Trophoblast cell (in vitro differentiated cells and primary cell): ENCODE data around the gene ATCAY.
"Not testable (repeated sequence)": the region's sequence is repeated elsewhere in the genome, so short reads cannot be mapped to it uniquely, and the experiment has no call there.

Experiments
- DNase-seq, 2 donors: peaks; one replicate each; pipeline ENCODE4 v3.0.0-alpha.2; 2016
- H2AFZ ChIP-seq: 2 replicates; pipeline ENCODE4 v1.6.1; 2013; ENCODE audit warnings: low read length, moderate library complexity, mild to moderate bottlenecking; ENCODE audit not compliant: insufficient read depth, poor library complexity
- H2AK5ac ChIP-seq: 2 replicates; pipeline ENCODE4 v1.6.1; 2013; ENCODE audit warnings: mild to moderate bottlenecking, low read length
- H2BK120ac ChIP-seq: 2 replicates; pipeline ENCODE4 v1.6.1; 2013; ENCODE audit warnings: low read length, mild to moderate bottlenecking, moderate library complexity; ENCODE audit not compliant: insufficient read depth, poor library complexity
- H2BK12ac ChIP-seq: 2 replicates; pipeline ENCODE4 v1.6.1; 2013; ENCODE audit warnings: mild to moderate bottlenecking, low read length, moderate library complexity
- H2BK5ac ChIP-seq: 2 replicates; pipeline ENCODE4 v1.6.1; 2013; ENCODE audit warnings: low read length, low read depth, moderate library complexity, mild to moderate bottlenecking; ENCODE audit not compliant: poor library complexity
- H3K14ac ChIP-seq: 2 replicates; pipeline ENCODE4 v1.6.1; 2013; ENCODE audit warnings: mild to moderate bottlenecking, low read length
- H3K18ac ChIP-seq: 2 replicates; pipeline ENCODE4 v1.6.1; 2013; ENCODE audit warnings: mild to moderate bottlenecking, low read length
- H3K23ac ChIP-seq: 2 replicates; pipeline ENCODE4 v1.6.1; 2013; ENCODE audit warnings: low read length
- H3K27ac ChIP-seq: 2 replicates; pipeline ENCODE4 v1.5.1; 2013; ENCODE audit warnings: low read depth, mild to moderate bottlenecking, inconsistent platforms, low read length, moderate library complexity
- H3K27me3 ChIP-seq: 2 replicates; pipeline ENCODE4 v1.6.1; 2013; ENCODE audit warnings: inconsistent platforms, mild to moderate bottlenecking, low read length, moderate library complexity; ENCODE audit not compliant: insufficient read depth
- H3K36me3 ChIP-seq, 2 experiments: 1 replicate in 1 of 2; 2 replicates in 1 of 2; pipeline ENCODE4 v1.6.1; 2013; ENCODE audit warnings: low read length in 2 of 2, mild to moderate bottlenecking in 2 of 2, moderate library complexity in 1 of 2; ENCODE audit not compliant: insufficient read depth in 2 of 2, control insufficient read depth in 1 of 2
- H3K4ac ChIP-seq: 2 replicates; pipeline ENCODE4 v1.6.1; 2013; ENCODE audit warnings: low read depth, mild to moderate bottlenecking, low read length, moderate library complexity
- H3K4me1 ChIP-seq, 2 experiments: 1 replicate in 1 of 2; 2 replicates in 1 of 2; pipeline ENCODE4 v1.6.1; 2013; ENCODE audit warnings: low read length in 2 of 2, mild to moderate bottlenecking in 2 of 2, moderate library complexity in 1 of 2; ENCODE audit not compliant: insufficient read depth in 2 of 2, control insufficient read depth in 1 of 2
- H3K4me2 ChIP-seq: 2 replicates; pipeline ENCODE4 v1.6.1; 2013; ENCODE audit warnings: inconsistent platforms, mild to moderate bottlenecking, low read length, moderate library complexity
- H3K4me3 ChIP-seq: 2 replicates; pipeline ENCODE4 v1.5.1; 2013; ENCODE audit warnings: mild to moderate bottlenecking, low read depth, low read length, inconsistent platforms
- H3K79me1 ChIP-seq: one replicate; pipeline ENCODE4 v1.6.1; 2013; ENCODE audit warnings: low read length
- H3K79me2 ChIP-seq: 2 replicates; pipeline ENCODE4 v1.6.1; 2013; ENCODE audit warnings: low read length, mild to moderate bottlenecking; ENCODE audit not compliant: control insufficient read depth, insufficient read depth, poor library complexity
- H3K9ac ChIP-seq: 2 replicates; pipeline ENCODE4 v1.6.1; 2013; ENCODE audit warnings: mild to moderate bottlenecking, low read length
- H3K9me3 ChIP-seq: 2 replicates; pipeline ENCODE4 v1.6.1; 2013; ENCODE audit warnings: low read depth, mild to moderate bottlenecking, control low read depth, inconsistent platforms, low read length; ENCODE audit not compliant: insufficient read depth
- H4K12ac ChIP-seq: 2 replicates; pipeline ENCODE4 v1.6.1; 2013; ENCODE audit warnings: low read depth, mild to moderate bottlenecking, low read length, moderate library complexity
- H4K8ac ChIP-seq: 2 replicates; pipeline ENCODE4 v1.6.1; 2013; ENCODE audit warnings: low read depth, mild to moderate bottlenecking, low read length, moderate library complexity
- H4K91ac ChIP-seq: one replicate; pipeline ENCODE4 v1.6.1; 2013; ENCODE audit warnings: low read depth, mild to moderate bottlenecking, low read length, moderate library complexity
- WGBS: extraction: QIAGEN DNeasy Blood & Tissue Kit; methylation state at CpG from one replicate; pipeline ENCODE4 v1.1.7; 2013; ENCODE audit warnings: missing lambda C conversion rate; ENCODE audit not compliant: insufficient read length, insufficient coverage; ENCODE audit errors: extremely low coverage; 5-methylcytosine and 5-hydroxymethylcytosine counted together

The ATCAY gene

GRCh38 chr19:3882041-3882384 is 1.5 kb downstream of the ATCAY start:
- H2AFZ ChIP-seq = no peak overlapping the region
- H3K9me3 ChIP-seq = peaks cover 6% of the 10 kb centered on the region
- H4K91ac ChIP-seq = no peak overlapping the region
- no peak overlapping the region for H3K4ac ChIP-seq
- no peaks in the 10 kb centered on the region for H3K4me1 ChIP-seq
- no CpG with 5 or more reads among the region's 6 CpGs for WGBS
- no peak overlapping the region for H3K23ac ChIP-seq
- no peak overlapping the region for H3K27ac ChIP-seq
- H3K4me2 ChIP-seq = no peak overlapping the region
- no peak overlapping the region for H3K18ac ChIP-seq
- no peak overlapping the region for H3K4me3 ChIP-seq
- H4K12ac ChIP-seq = no peak overlapping the region
- H2AK5ac ChIP-seq = no peak overlapping the region
- no peak for DNase-seq
- H3K79me1 ChIP-seq = no peaks in the 10 kb centered on the region
- H3K36me3 ChIP-seq = no peaks in the 10 kb centered on the region
- no peak overlapping the region for H3K9ac ChIP-seq
- H2BK12ac ChIP-seq = no peak overlapping the region
- H3K14ac ChIP-seq = no peak overlapping the region
- no peak overlapping the region for H2BK120ac ChIP-seq
- peaks cover 21% of the 10 kb centered on the region for H3K27me3 ChIP-seq
- H3K79me2 ChIP-seq = no peaks in the 10 kb centered on the region
- no peak overlapping the region for H4K8ac ChIP-seq
- no peak overlapping the region for H2BK5ac ChIP-seq

GRCh38 chr19:3890591-3890990 is 10.1 kb downstream of the ATCAY start:
- no peak overlapping the region for H3K4me2 ChIP-seq
- H3K9me3 ChIP-seq = no peaks in the 10 kb centered on the region
- no peaks in the 10 kb centered on the region for H3K27me3 ChIP-seq
- DNase-seq = no peak
- H2AK5ac ChIP-seq = no peak overlapping the region
- WGBS = no CpG with 5 or more reads among the region's 17 CpGs
- H2BK12ac ChIP-seq = no peak overlapping the region
- no peaks in the 10 kb centered on the region for H3K4me1 ChIP-seq
- no peak overlapping the region for H2AFZ ChIP-seq
- H2BK120ac ChIP-seq = no peak overlapping the region
- no peak overlapping the region for H3K4me3 ChIP-seq
- H3K14ac ChIP-seq = no peak overlapping the region
- H4K91ac ChIP-seq = no peak overlapping the region
- no peak overlapping the region for H4K8ac ChIP-seq
- H3K23ac ChIP-seq = no peak overlapping the region
- H3K9ac ChIP-seq = no peak overlapping the region
- no peaks in the 10 kb centered on the region for H3K79me2 ChIP-seq
- no peak overlapping the region for H4K12ac ChIP-seq
- H3K36me3 ChIP-seq = no peaks in the 10 kb centered on the region
- H3K18ac ChIP-seq = no peak overlapping the region
- H3K79me1 ChIP-seq = no peaks in the 10 kb centered on the region
- no peak overlapping the region for H3K27ac ChIP-seq
- no peak overlapping the region for H3K4ac ChIP-seq
- H2BK5ac ChIP-seq = no peak overlapping the region

- H2BK12ac ChIP-seq = no peak overlapping the region
- no peak overlapping the region for H3K18ac ChIP-seq
- H2AFZ ChIP-seq = no peak overlapping the region
- no peaks in the 10 kb centered on the region for H3K79me1 ChIP-seq
- no peak overlapping the region for H3K27ac ChIP-seq
- H2BK120ac ChIP-seq = no peak overlapping the region
- H3K4me2 ChIP-seq = no peak overlapping the region
- no peak overlapping the region for H3K4ac ChIP-seq
- no peak overlapping the region for H4K8ac ChIP-seq
- no peaks in the 10 kb centered on the region for H3K4me1 ChIP-seq
- peaks cover 1% of the 10 kb centered on the region for H3K9me3 ChIP-seq
- H3K27me3 ChIP-seq = no peaks in the 10 kb centered on the region
- H3K4me3 ChIP-seq = no peak overlapping the region
- H3K23ac ChIP-seq = no peak overlapping the region
- no peaks in the 10 kb centered on the region for H3K36me3 ChIP-seq
- H4K12ac ChIP-seq = no peak overlapping the region
- no peak overlapping the region for H2BK5ac ChIP-seq
- H2AK5ac ChIP-seq = no peak overlapping the region
- H4K91ac ChIP-seq = no peak overlapping the region
- WGBS = no CpG with 5 or more reads among the region's 12 CpGs
- no peak overlapping the region for H3K9ac ChIP-seq
- H3K79me2 ChIP-seq = no peaks in the 10 kb centered on the region
- DNase-seq = no peak
- H3K14ac ChIP-seq = no peak overlapping the region
Measured at GRCh38 chr19:3893509-3894179, 13.2 kb downstream of the ATCAY start.

GRCh38 chr19:3894959-3895358 is 14.5 kb downstream of the ATCAY start:
- not testable (repeated sequence) for H3K4ac ChIP-seq, H3K14ac ChIP-seq, H4K91ac ChIP-seq, H2BK5ac ChIP-seq, H4K8ac ChIP-seq, H4K12ac ChIP-seq, DNase-seq, H3K4me3 ChIP-seq, H3K9me3 ChIP-seq, H3K23ac ChIP-seq, H3K27me3 ChIP-seq, H2BK12ac ChIP-seq, H3K27ac ChIP-seq, H2AFZ ChIP-seq, H3K79me2 ChIP-seq, H3K4me2 ChIP-seq, H3K18ac ChIP-seq, H3K4me1 ChIP-seq, H3K79me1 ChIP-seq, H2AK5ac ChIP-seq, H3K9ac ChIP-seq, H3K36me3 ChIP-seq, H2BK120ac ChIP-seq
- no CpG with 5 or more reads among the region's 5 CpGs for WGBS
